RWPE2 (cell line): Measurements from ENCODE around the gene RAB7A.
"Not testable (repeated sequence)": the region's sequence is repeated elsewhere in the genome, so short reads cannot be mapped to it uniquely, and the experiment has no call there.

Source experiments
- ATAC-seq: fragments of 200-7000 bp; cut with Tn5 transposase; 3 replicates; pipeline ENCODE4 v1.9.1; 2021; ENCODE audit warnings: low read depth
- DNase-seq: peaks from one replicate; pipeline ENCODE4 v3.0.0-alpha.2; 2020; ENCODE audit warnings: low spot score
- H3K27ac ChIP-seq: fragments of 450-650 bp; 2 replicates; pipeline ENCODE4 v1.5.1; 2017; ENCODE audit warnings: mild to moderate bottlenecking; ENCODE audit not compliant: poor library complexity, severe bottlenecking
- H3K27me3 ChIP-seq: fragments of 250-450 bp; sonication (Bioruptor Pico); 2 replicates; pipeline ENCODE4 v1.5.1; 2021; ENCODE audit warnings: mild to moderate bottlenecking, moderate library complexity; ENCODE audit not compliant: insufficient read depth, poor library complexity, severe bottlenecking
- H3K36me3 ChIP-seq: fragments of 250-450 bp; sonication (Bioruptor Pico); 2 replicates; pipeline ENCODE4 v1.5.1; 2020; ENCODE audit warnings: low read depth, mild to moderate bottlenecking, moderate library complexity
- H3K4me1 ChIP-seq: fragments of 250-450 bp; sonication (Bioruptor Pico); 2 replicates; pipeline ENCODE4 v1.5.1; 2021; ENCODE audit warnings: mild to moderate bottlenecking, moderate library complexity; ENCODE audit not compliant: insufficient read depth, poor library complexity, severe bottlenecking
- H3K4me3 ChIP-seq: fragments of 250-450 bp; sonication (Bioruptor Pico); 2 replicates; pipeline ENCODE4 v1.5.1; 2021; ENCODE audit warnings: mild to moderate bottlenecking, moderate library complexity; ENCODE audit not compliant: severe bottlenecking
- H3K9me3 ChIP-seq: fragments of 250-450 bp; sonication (Bioruptor Pico); 2 replicates; pipeline ENCODE4 v1.5.1; 2021; ENCODE audit warnings: mild to moderate bottlenecking, moderate library complexity; ENCODE audit not compliant: severe bottlenecking
- CTCF ChIP-seq: fragments of 450-650 bp; IDR thresholded peaks from one replicate; pipeline ENCODE4 v1.5.1; 2017; ENCODE audit warnings: mild to moderate bottlenecking, moderate library complexity; ENCODE audit not compliant: poor library complexity, severe bottlenecking

The RAB7A gene

GRCh38 chr3:128710816-128711433 is 15.1 kb upstream of the RAB7A start:
- no peak overlapping the region for H3K4me3 ChIP-seq
- DNase-seq (no peak), ATAC-seq (no peak)
- H3K27me3 ChIP-seq, result no peaks in the 10 kb centered on the region
- H3K9me3 ChIP-seq, result no peaks in the 10 kb centered on the region
- no peak for TF ChIP-seq CTCF
- peaks cover 7% of the 10 kb centered on the region for H3K4me1 ChIP-seq
- H3K27ac ChIP-seq, result no peak overlapping the region
- H3K36me3 ChIP-seq, result no peaks in the 10 kb centered on the region

GRCh38 chr3:128712848-128713247 is 13.1 kb upstream of the RAB7A start:
- Histone ChIP-seq H3K4me1 (peaks cover 7% of the 10 kb centered on the region), H3K27me3 (no peaks in the 10 kb centered on the region), H3K27ac (no peak overlapping the region), H3K9me3 (no peaks in the 10 kb centered on the region), H3K36me3 (no peaks in the 10 kb centered on the region), H3K4me3 (no peak overlapping the region)
- ATAC-seq, result no peak
- DNase-seq, result no peak
- no peak for TF ChIP-seq CTCF

- Histone ChIP-seq H3K9me3 (no peaks in the 10 kb centered on the region), H3K36me3 (no peaks in the 10 kb centered on the region), H3K4me1 (peaks cover 3% of the 10 kb centered on the region), H3K27ac (no peak overlapping the region), H3K4me3 (no peak overlapping the region), H3K27me3 (no peaks in the 10 kb centered on the region)
- TF ChIP-seq CTCF, result no peak
- ATAC-seq (no peak), DNase-seq (no peak)
These were observed 11.0 kb upstream of the RAB7A start for GRCh38 chr3:128714887-128715491.

- DNase-seq, H3K4me1 ChIP-seq, H3K27ac ChIP-seq, H3K36me3 ChIP-seq, H3K4me3 ChIP-seq, H3K27me3 ChIP-seq, ATAC-seq, H3K9me3 ChIP-seq: not testable (repeated sequence)
These were observed 7.1 kb upstream of the RAB7A start for GRCh38 chr3:128718892-128719291.

- ATAC-seq (no peak), DNase-seq (no peak)
- Histone ChIP-seq H3K9me3 (no peaks in the 10 kb centered on the region), H3K4me3 (no peak overlapping the region), H3K4me1 (peaks cover 4% of the 10 kb centered on the region), H3K27me3 (no peaks in the 10 kb centered on the region), H3K36me3 (no peaks in the 10 kb centered on the region), H3K27ac (no peak overlapping the region)
- no peak for TF ChIP-seq CTCF
These were observed 5.1 kb upstream of the RAB7A start for GRCh38 chr3:128720891-128721290.
